EL (cell line): Measurements from ENCODE around the gene CNPPD1.

Source experiments
- DNase-seq: peaks from one replicate; pipeline ENCODE4 v3.0.0-alpha.2; 2016

Gene CNPPD1

DNA sequence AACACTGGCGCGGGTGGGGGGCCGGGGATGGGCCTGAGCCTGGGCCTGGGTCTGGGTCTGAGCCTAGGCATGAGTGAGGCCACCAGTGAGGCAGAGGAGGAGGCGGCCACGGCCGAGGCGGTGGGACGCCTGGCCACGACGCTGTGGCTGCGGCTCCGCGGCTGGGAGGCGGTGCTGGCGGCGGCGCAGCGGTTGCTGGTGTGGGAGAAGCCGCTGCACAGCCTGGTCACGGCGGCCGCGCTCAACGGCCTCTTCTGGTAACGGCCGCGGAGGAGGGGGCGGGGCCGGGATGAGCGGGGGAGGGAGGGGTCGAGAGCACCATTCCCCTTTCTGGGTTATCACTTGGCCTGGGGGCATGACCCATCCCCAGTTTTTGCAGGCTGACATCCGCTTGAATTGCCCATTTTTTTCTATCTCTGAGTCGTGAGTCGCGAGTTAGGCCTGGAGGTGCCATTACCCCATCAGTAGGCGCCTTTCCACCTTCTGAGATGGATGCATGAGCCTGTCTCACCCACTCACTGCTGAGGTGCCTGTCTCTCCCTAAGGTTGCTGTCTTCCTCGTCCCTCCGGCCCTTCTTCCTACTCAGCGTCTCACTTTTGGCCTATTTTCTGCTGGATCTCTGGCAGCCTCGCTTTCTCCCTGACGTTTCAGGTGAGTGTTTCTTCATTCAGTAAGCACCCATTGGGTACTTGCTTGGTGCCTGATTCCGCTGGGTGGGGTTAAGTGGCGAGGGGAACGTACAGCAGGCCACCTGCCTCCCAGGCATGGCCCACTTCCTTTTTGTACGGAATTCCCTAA lies 1.9 kb upstream of the CNPPD1 start:
- peak; percentile 46 for DNase-seq

DNA sequence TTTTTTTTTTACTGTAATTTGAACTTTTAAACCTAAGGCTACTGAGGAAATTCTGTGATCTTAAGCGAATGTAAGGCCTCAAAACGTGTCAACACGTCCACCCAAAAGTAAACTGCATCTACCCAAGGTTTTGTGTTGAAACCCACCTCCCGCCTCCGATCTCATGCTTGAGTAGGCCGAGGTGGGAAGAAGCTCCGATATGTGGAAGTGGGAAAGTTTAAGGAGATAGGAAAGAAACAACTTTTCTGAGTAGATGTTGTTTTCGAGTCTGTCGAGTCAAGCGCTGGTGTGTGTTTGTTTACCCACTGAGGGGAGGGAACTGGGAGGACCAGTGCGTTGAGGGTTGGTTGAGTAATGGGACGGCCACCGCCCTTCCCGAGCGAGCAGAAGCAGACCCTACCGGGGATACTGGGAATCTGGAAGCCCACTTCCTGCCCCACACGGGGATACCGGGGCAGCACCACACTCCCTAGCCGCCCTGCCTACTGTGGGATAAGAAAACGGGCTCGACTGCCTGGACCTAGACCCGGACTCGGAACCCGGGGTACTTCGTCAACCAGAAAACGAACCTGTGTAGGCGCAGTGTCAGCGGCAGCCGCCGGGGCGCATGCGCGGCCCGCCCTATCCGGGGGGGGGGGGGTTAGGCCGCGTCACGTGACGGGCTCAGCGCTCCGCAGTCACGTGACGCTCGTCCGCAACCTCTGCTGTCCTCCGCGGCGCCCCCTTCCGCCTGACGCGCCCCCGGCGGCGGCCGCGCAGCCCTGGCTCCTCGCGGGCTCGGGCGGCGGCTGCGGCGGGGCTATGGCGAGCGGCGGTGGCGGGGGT lies 1.0 kb upstream of the CNPPD1 start, which contains the start of gene RETREG2:
TSS of gene RETREG2 (plus strand) at position 724 of the 825 bp plus-strand sequence. CDS start at position 802, 78 bp downstream.
- peak; percentile 90 for DNase-seq

DNA sequence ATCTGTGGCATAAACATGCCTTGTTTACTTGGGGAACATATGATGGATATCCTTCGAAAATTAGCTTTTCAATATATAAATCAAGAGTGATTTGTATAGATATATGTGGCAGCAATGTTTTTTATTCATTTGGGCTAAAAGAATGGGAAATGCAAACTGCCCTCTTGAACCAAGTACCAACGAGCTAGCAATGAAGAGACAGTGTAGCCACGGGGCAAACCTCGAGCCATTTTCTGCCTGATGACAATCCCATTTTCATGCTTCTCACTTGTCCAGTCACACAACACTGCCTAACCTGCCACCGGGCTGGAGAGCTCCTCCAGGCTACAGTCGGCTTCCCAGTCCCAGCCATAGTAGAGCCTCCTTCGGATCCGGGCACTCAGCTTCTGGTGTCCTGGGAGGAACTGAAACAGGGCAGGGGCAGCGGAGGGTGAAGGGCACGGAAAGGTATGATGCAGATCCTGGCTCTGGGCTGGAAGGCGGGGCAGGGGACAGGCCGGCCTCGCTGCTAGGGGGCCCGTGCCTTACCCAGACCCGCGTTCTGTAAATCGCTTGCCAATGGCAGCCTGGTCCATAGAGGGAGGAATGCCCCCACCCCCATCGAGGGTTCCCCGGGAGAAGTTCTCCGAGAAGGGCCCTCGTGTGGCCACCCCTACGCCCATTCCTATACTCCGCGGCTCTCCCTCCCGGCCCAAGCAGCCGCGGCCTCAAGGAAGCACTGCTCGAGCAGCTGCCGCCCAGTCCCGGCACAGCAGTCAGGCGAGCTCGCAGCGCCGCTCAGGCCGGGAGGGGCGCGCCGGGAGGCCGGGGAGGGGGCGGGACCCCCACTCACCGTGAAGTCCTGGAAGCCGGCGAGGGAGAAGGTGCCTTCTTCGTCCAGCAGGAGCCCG lies 552 bp downstream of the CNPPD1 start:
- peak; percentile 56 for DNase-seq

DNA sequence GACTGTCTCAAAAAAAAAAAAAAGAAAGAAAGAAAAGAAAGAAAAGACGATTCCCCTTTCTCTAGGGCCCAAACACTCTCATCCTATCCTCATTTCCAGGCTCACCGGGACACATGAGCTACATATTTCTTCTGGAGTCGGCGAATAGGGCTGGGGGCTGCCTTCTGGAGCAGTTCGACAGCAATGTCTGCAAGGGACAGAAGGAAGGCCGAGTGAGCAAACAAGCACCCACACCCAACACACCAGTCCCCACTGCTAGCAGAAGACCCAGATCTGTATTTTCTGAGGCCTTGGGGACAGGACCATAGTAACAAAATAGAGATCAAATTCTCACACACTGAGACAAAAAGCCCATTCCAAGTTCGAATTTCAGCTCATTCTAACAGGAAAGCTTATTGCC lies 1.2 kb downstream of the CNPPD1 start:
- DNase-seq, result no peak

DNA sequence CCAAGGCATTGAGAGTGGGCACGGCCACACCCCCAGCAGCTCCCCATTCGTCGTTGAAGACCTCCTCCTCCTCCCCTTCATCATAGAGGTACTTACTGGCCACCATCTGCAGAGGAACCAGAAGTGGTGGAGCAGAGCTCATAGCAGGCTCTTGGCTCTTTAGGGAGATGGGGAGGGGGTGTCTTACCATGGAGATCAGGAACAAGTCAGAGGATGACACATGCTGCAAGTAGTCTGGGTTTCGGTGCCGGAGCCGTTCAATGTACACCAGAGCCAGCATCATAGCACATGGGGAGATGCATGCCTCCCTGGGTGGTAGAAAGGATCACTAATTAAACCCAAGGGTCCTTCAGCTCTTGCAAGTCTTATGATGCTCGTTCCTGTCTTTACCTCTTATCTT lies 1.9 kb downstream of the CNPPD1 start:
- no peak for DNase-seq

DNA sequence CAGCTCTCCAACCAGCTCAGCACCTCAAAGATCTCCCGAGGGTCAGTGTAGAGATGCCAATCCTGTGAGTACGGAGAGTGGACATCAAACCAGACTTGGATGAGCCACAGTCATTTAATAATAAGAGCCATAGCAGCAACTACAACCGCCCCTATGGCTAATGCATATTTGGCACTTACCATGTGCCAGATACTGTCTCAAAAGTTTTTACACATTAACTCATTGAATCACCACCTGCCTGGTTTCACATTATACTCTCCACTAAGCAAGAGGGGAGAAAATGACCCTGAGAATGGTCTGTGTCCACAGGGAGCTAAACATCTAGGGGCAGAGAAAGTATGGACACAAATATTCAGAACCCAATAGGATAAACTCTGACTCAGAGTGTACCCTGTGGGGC lies 2.6 kb downstream of the CNPPD1 start:
- no peak for DNase-seq

DNA sequence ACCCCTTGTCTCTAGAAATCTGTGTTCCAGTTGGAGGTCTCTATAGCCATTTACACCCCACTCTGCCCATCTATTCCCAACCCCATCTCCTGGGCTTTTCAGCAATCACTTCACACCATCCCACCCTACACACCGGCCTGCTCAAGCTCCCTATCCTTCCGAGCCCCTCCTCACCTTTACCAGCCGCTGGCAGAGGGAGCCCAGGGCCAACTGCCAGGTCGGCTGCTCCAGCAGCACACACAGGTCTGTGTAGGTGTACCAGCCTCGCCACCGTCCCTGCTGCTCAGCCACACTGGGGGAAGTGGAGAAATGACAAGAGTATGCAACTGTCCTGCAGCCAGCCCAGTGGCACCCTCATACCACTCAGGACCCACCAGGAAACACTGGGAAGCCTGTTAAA lies 3.5 kb downstream of the CNPPD1 start:
- DNase-seq, result no peak

DNA sequence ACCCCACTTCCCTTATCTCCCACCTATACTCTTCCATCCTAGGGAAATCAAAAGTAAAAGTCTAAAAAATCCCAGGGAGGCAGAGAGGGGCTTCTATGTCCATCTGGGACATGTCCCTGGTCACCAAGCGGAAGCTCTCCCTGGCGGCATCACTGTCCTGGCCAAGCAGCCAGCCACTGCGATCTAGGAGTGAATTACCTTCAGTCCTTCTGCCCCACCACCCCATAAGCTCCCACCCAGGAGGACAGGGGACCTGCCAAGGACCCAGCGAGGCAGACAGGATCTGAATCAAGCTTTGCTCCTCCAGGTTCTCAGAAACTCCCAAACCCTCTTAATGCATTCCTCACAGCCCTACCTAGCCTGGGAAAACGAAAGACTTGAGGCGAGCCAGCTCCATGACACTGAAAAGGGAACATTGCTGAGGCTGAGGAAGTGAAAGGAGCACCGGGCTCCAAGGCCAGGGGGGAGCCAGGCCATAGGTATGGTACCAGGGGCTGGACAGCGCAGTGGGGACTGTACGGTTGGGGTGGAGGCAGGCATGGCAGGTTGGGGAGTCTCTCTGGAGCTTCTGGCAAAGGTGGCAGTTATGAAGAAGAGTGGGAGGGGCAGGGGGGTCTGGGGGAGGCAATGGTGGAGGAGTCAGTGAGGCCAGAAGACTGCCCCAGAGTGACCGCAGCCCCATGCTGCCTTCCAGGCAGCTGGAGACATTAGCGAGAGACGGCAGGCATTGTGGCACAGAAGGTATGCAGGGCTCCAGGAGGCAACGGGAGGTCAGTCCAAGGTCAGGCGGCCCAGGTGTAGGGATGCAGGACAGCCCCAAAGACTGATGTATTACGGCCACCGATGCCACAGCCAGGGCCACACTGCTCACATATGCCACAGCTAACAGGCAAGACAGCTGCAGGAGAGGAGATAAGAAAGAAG lies 4.2 kb downstream of the CNPPD1 start:
- no peak for DNase-seq

DNA sequence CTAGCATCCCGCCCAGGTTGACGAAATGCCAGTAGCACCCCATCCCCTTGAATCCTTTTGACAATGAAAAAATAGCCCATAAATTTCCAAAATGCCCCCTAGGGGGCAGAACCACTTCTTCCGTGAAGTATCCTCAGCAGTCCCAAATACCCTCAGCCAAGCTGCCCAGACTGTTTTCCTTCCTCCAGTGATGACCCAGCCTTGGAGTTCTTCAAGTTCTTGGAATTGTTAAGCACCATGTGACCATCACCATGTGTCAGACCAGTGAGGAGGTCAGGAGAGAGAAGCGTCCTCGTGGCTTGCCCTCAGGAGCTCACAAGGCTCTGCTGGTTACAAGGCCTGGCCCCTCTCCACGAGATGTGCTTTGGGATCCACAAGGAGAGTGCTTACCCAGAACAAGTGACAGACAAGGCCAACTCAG lies 5.5 kb downstream of the CNPPD1 start:
- DNase-seq, result peak; percentile 89

DNA sequence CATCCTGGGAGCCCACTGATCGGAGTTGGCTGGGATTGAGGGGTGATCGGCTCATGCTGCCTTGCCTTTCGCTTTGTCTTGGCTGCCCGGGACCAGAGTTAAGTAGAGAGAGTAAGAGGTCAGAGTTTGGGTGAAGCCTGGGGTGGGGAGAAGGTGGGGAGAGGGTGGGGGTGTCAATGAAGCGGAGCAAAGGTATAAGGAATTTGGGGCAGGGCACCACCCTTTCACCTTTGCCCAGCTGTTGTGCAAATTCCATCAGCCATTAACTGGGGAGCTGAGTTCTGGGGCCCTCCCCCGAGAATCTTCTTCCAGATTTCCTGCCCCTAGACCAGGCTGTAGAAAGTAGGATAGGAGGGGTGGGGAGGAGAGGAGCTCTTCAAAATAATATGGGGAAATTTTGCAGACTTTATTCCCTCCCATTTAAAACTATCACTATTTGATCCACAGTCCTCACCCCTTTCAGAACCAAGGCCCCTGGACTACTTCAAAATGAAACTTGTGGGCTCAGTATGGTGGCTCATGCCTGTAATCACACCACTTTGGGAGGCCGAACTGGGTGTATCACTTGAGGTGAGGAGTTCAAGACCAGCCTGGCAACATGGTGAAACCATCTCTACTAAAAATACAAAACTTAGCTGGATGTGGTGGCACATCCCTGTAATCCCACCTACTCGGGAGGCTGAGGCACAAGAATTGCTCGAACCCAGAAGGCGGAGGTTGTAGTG lies 6.6 kb downstream of the CNPPD1 start, which contains the start of gene SLC23A3:
TSS of gene SLC23A3 (minus strand) at position 100 of the 725 bp plus-strand sequence. CDS start at position 55, 45 bp downstream.
- no peak for DNase-seq

DNA sequence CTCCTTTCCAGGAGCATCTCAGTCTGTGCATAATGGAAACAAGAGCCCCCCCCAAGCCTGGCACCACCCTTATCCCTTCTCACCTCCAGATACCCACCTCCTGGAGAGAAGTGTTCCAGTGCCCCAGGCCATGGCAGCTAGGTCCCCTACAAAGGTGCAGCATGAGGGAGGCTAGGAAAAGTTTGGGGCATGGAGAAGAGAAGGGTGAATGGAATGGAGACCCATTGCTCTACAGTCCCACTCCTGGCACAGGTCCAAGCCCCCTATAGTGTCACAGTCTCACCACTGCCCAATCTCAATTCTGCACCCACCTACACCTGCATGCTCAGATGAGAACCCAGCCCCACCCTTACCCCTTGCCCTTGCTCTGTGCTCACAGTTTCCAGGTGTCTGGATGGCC lies 7.8 kb downstream of the CNPPD1 start:
- DNase-seq, result no peak

DNA sequence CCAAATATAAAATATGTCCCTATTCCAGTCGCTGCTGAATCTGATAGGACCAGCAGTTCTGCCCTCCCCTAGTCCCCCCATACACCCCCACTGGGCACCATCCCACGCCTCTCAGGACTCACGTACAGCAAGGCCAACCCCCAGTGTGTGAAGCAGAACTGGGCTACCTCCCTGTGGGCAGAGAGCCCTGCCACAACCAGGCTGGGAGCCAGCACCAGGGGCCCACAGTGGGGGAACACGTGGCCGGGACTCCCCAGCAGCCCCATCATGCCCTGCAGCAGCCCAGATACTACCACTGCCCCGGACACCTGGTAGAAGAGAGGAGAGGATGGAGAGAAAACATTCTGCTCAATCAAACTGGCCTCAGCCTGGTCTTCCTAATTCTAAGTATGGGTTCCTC lies 8.2 kb downstream of the CNPPD1 start:
- no peak for DNase-seq

DNA sequence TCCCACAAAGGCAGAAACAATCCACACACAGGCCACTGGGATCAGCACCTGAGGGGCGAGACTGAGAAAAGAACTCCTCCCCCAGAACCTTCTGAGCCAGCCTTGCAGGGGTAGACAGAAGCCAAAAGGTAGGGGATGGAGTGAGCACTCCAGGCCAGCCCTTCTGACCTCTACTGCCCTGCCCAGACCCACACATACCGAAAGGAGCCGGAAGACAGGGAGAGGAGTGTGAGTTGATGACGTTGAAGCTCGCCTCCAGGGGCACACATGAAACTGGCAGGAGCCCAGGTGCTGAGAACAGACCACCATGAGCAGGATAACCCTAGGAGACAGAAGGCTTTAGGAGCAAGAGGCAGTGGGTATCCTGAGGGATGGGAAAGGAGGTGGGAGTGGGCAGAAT lies 8.7 kb downstream of the CNPPD1 start:
- no peak for DNase-seq

DNA sequence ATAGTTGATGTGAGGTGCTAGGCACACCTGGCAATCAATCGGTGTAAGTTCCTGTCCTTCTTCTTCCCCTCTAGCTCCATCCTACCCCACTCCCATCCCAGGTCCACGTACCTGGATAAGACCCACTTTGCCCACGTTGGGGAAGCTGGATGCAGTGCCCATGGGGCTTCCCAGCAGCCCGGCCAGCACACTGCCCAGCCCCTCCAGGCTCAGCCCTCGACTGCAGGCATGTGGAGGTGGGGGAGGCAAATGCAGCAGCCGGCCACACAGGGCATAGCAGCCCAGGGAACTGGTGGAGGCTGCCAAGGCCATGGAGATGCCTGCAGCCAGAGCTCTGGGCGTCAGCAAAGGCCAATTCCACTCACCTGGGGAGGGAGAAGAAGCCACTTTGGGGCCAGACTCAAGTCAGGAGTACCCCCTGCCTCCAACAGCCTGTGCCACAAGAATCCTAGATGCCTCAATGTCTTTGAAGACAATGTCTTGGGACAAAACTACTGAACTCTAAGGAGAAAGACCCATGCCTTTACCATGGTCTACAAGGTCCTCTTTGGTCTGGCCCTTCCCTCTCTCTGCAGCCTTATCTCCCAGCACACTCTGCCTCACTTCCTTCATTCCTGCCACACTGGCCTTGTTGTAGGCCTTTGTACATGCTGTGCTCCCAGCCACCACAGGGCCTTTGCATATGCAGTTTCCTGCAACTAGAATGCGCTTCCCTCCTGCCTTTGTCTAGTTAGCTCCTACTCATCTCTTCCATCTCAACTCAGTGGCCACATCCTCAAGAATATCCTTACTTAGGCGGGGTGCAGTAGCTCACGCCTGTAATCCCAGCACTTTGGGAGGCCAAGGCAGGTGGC lies 11.4 kb downstream of the CNPPD1 start:
- no peak for DNase-seq

DNA sequence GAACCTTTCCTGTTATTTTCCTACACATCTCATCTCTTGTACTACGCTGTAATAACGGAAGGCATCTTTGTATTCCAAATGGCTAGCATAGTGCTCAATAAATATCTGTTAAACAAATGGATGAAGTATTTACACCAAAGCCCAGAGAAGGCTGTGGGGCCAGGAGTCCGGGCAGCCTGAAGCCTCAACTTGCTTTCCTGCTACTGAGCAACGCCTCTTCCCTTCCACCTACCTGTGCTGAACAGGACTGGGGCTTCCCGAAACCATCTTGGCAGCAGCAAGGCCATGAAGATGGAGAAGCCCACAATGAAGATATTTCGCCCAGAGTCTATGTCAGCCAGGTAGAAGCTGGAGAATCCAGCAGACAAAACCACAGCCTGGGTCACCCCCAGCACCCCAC lies 13.6 kb downstream of the CNPPD1 start:
- no peak for DNase-seq

DNA sequence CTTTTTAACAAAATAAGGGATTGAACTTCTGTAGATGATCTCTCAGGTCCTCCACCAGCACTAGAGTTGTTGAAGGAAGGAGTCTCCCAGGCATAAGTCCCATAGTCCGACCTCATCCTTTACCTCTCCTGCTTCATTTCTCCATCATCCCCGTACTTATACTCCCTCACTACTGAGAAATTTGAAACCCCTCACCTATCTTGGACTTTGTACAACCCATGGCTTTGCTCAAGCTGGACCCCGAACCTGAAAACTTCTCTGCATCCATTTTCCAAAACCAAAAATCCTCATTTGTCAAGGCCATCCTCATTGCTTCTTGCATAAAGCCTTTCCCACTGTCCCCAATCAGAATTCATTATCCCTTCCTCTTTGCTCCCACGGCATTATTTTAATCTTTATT lies 15.6 kb downstream of the CNPPD1 start:
- DNase-seq, result no peak

DNA sequence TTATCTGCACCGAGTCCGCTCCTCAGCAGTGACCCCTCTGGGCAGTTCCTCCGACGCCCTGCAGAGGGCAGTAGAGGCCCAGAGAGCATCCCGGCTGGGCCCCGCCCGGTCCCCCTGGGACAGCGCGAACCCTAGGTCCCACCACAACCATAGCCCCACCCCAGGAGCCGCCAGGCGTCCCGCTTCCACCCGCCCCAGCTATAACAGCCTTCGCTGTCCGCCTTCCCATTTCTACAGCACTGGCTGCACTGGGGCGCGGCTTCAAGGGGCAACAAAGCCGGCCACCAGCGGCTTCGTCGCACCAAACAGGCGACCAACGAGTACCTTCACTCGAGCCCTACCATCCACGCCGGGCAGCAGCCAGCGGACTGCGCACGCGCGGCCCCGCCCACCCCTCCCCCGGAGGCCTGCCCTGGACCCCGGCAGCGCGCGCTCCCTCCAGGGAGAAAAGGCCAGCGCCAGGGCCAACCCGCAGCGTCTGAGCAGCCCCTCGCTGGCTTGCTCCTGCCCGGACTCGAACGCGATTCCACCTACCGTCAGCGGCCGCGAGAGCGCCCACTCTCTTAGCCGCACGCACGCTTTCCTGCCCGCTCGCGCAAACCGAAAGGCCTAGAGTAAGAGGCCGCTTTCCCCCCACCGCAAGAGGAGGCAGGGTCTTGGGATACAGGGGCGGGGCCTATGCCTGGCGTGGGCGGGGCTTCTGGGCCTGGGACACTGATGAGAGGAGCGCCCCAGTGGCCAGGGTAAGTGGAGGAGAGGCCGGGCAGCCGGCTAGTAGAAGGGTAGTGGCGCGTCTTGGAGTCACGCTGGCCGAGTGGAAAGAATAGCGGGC lies 16.3 kb downstream of the CNPPD1 start, which contains the start of gene NHEJ1:
TSS of gene NHEJ1 (minus strand) at position 630 of the 832 bp plus-strand sequence. CDS start 2,453 bp downstream, outside the sequence.
- DNase-seq, result peak; percentile 94

DNA sequence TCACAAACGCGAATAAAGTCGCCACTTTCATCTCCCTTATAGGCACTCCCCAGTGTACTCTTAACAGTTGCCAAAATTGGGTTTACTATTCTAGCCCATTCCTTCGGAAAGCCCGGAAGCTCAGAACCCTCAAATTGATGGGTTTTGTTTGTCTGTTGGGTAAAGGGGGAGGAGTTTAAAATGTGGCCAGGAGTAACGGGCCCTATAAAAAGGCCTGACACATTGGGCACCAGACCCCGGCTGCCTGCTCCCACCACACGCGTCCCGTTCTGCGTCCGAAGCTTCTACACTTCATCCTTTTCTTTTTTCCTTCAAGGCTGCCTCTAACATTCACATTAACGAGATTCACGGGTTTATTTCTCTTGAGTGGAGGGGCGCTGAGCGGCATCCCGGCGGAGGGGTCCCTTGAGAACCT lies 16.9 kb downstream of the CNPPD1 start:
- DNase-seq, result no peak

DNA sequence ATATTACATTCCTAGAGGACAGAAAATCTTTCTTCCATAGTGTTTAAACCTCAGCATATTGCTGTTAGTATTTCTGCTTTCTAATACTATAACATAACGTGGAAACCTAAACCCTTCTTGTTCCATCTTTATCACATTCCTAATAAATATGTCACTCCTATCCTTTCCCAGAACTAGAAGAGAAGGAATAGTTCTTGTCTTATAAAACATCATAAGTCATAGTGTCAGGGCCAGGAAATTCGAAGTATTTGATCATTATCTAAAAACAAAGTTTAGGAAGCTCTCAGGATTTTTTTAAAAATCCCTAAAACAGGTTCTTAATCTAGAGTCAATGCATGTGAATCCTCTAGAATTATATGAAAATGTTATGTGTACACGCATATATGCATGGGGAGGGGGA lies 18.1 kb downstream of the CNPPD1 start:
- peak; percentile 58 for DNase-seq
